Neuronal stem cell (in vitro differentiated cells): ENCODE data around the gene SNAPC3.

Source experiments
- DNase-seq: peaks from one replicate; pipeline ENCODE4 v3.0.0-alpha.2; 2013; ENCODE audit warnings: low spot score
- H2AFZ ChIP-seq: one replicate; pipeline ENCODE4 v1.6.1; 2013; ENCODE audit warnings: mild to moderate bottlenecking, low read length, inconsistent platforms
- H2AK5ac ChIP-seq: 2 replicates; pipeline ENCODE4 v1.6.1; 2013; ENCODE audit warnings: low read depth, mild to moderate bottlenecking, inconsistent platforms, low read length, moderate library complexity, mixed read lengths
- H2BK120ac ChIP-seq: 2 replicates; pipeline ENCODE4 v1.6.1; 2013; ENCODE audit warnings: low read depth, mild to moderate bottlenecking, inconsistent platforms, low read length, moderate library complexity, mixed read lengths
- H2BK12ac ChIP-seq: one replicate; pipeline ENCODE4 v1.6.1; 2013; ENCODE audit warnings: low read length, inconsistent platforms
- H2BK15ac ChIP-seq: 2 replicates; pipeline ENCODE4 v1.6.1; 2013; ENCODE audit warnings: mild to moderate bottlenecking, low read length, inconsistent platforms, mixed read lengths
- H2BK5ac ChIP-seq: one replicate; pipeline ENCODE4 v1.6.1; 2013; ENCODE audit warnings: inconsistent platforms, mild to moderate bottlenecking, low read length, moderate library complexity
- H3K14ac ChIP-seq: one replicate; pipeline ENCODE4 v1.6.1; 2013; ENCODE audit warnings: low read length, inconsistent platforms
- H3K18ac ChIP-seq: 2 replicates; pipeline ENCODE4 v1.6.1; 2013; ENCODE audit warnings: low read length, inconsistent platforms
- H3K23ac ChIP-seq: 2 replicates; pipeline ENCODE4 v1.6.1; 2013; ENCODE audit warnings: low read depth, mild to moderate bottlenecking, mixed read lengths, low read length, inconsistent platforms; ENCODE audit not compliant: poor library complexity
- H3K27ac ChIP-seq: replicated peaks from 3 replicates; pipeline ENCODE4 v1.5.1; 2013; ENCODE audit warnings: low read length, inconsistent platforms
- H3K27me3 ChIP-seq, 3 experiments: 2 replicates each; pipeline ENCODE4 v1.6.1; 2013; ENCODE audit warnings: low read length in 3 of 3, mild to moderate bottlenecking in 2 of 3, inconsistent platforms in 1 of 3, low read depth in 1 of 3, mixed read lengths in 1 of 3, moderate library complexity in 1 of 3; ENCODE audit not compliant: control insufficient read depth in 3 of 3, insufficient read depth in 3 of 3
- H3K36me3 ChIP-seq, 2 donors: replicated peaks in 1 of 2; 2 replicates each; pipeline ENCODE4 v1.6.1; 2013; ENCODE audit warnings: low read length in 2 of 2; ENCODE audit not compliant: control insufficient read depth in 2 of 2, insufficient read depth in 2 of 2
- H3K4ac ChIP-seq: 2 replicates; pipeline ENCODE4 v1.6.1; 2013; ENCODE audit warnings: inconsistent platforms, mild to moderate bottlenecking, low read length, moderate library complexity
- H3K4me1 ChIP-seq, 2 donors: 1 replicate in 1 of 2; 2 replicates in 1 of 2; pipeline ENCODE4 v1.6.1; 2013; ENCODE audit warnings: low read length in 2 of 2, low read depth in 1 of 2; ENCODE audit not compliant: control insufficient read depth in 2 of 2, insufficient read depth in 1 of 2
- H3K4me2 ChIP-seq: one replicate; pipeline ENCODE4 v1.6.1; 2013; ENCODE audit warnings: mild to moderate bottlenecking, low read length, inconsistent platforms; ENCODE audit not compliant: insufficient read depth, poor library complexity, severe bottlenecking
- H3K4me3 ChIP-seq, 2 donors: 2 replicates each; pipeline ENCODE4 v1.5.1; 2013; ENCODE audit warnings: low read length in 2 of 2, mild to moderate bottlenecking in 2 of 2, inconsistent platforms in 1 of 2, moderate library complexity in 1 of 2
- H3K79me1 ChIP-seq: one replicate; pipeline ENCODE4 v1.6.1; 2013; ENCODE audit warnings: low read depth, mild to moderate bottlenecking, inconsistent platforms, low read length, moderate library complexity
- H3K9ac ChIP-seq: one replicate; pipeline ENCODE4 v1.6.1; 2013; ENCODE audit warnings: mild to moderate bottlenecking, low read depth, low read length, inconsistent platforms; ENCODE audit not compliant: poor library complexity
- H3K9me3 ChIP-seq, 2 donors: replicated peaks in 1 of 2; 2 replicates each; pipeline versions ENCODE3 to v1.6.1; 2013; ENCODE audit warnings: low read length in 2 of 2, mild to moderate bottlenecking in 2 of 2, inconsistent platforms in 1 of 2, low read depth in 1 of 2, mixed read lengths in 1 of 2, moderate library complexity in 1 of 2; ENCODE audit not compliant: control insufficient read depth in 2 of 2, insufficient read depth in 1 of 2
- H4K8ac ChIP-seq: one replicate; pipeline ENCODE4 v1.6.1; 2013; ENCODE audit warnings: low read depth, mild to moderate bottlenecking, inconsistent platforms, low read length, moderate library complexity
- H4K91ac ChIP-seq: one replicate; pipeline ENCODE4 v1.6.1; 2013; ENCODE audit warnings: low read length, low read depth, mild to moderate bottlenecking, inconsistent platforms; ENCODE audit not compliant: poor library complexity
- WGBS, 2 donors: extraction: QIAGEN DNeasy Blood & Tissue Kit; methylation state at CpG; one replicate each; pipeline ENCODE4 v1.1.7; 2013; ENCODE audit warnings: missing lambda C conversion rate in 2 of 2, mixed read lengths in 1 of 2; ENCODE audit not compliant: insufficient read length in 2 of 2, insufficient replicate concordance in 1 of 2; ENCODE audit errors: extremely low coverage in 2 of 2; 5-methylcytosine and 5-hydroxymethylcytosine counted together

The SNAPC3 gene

DNA sequence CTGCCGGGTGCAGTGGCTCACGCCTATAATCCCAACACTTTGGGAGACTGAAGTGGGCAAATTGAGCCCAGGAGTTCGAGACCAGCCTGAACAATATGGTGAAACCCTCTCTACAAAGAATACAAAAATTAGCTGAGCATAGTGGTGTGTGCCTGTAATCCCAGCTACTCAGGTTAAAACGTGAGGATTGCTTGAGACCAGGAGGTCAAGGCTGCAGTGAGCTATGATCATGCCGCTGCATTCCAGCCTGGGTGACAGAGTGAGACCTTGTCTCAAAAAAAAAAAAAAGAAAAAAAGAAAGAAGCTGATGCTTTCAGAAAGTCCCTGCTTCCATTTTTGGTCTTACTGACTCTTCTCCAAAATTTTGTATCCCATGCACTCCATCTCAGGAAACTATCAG lies 31.3 kb downstream of the SNAPC3 start:
- no peak overlapping the region for H2AFZ ChIP-seq
- no peak overlapping the region for H3K27ac ChIP-seq
- H4K8ac ChIP-seq, result peak overlapping the region; percentile 82
- peaks cover 5 to 96% of the 10 kb centered on the region in 2 donors for H3K36me3 ChIP-seq
- H2BK12ac ChIP-seq, result no peak overlapping the region
- H3K4me2 ChIP-seq, result no peak overlapping the region
- no peak overlapping the region for H3K14ac ChIP-seq
- H3K9ac ChIP-seq, result no peak overlapping the region
- no peaks in the 10 kb centered on the region for H3K27me3 ChIP-seq
- no peak overlapping the region for H2BK120ac ChIP-seq
- H3K4me1 ChIP-seq, result no peaks in the 10 kb centered on the region
- no peaks in the 10 kb centered on the region for H3K9me3 ChIP-seq
- DNase-seq, result no peak
- H2AK5ac ChIP-seq, result no peak overlapping the region
- H3K79me1 ChIP-seq, result no peaks in the 10 kb centered on the region
- no peak overlapping the region for H3K18ac ChIP-seq
- no peak overlapping the region for H2BK5ac ChIP-seq
- no CpG with 5 or more reads among the region's 5 CpGs for WGBS, 2 donors
- H4K91ac ChIP-seq, result no peak overlapping the region
- H3K4me3 ChIP-seq, result no peak overlapping the region
- no peak overlapping the region for H3K23ac ChIP-seq
- no peak overlapping the region for H2BK15ac ChIP-seq
- H3K4ac ChIP-seq, result no peak overlapping the region

DNA sequence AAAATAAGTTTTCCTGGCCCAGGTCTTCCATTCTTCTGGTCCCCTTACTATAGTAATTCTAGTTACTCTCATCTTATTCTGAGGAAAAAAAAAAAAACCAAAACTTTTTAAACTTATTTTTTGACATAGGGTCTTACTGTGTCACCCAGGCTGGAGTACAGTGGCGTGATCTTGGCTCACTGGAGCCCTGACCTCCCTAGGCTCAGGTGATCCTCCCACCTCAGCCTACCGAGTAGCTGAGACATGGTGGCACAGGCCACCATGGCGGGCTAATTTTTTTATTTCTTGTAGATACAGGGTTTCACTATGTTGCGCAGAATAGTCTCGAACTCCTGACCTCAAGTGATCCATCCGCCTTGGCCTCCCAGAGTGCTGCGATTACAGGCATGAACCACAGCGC lies 38.4 kb downstream of the SNAPC3 start:
- Histone ChIP-seq H2BK5ac (no peak overlapping the region), H3K36me3 (peaks cover 2 to 98% of the 10 kb centered on the region in 2 donors), H3K4me3 (no peak overlapping the region), H3K9ac (no peak overlapping the region), H3K4ac (no peak overlapping the region), H2BK15ac (no peak overlapping the region), H4K8ac (no peak overlapping the region), H2BK120ac (no peak overlapping the region), H3K27ac (no peak overlapping the region), H3K14ac (no peak overlapping the region), H2BK12ac (no peak overlapping the region), H3K18ac (no peak overlapping the region), H2AK5ac (no peak overlapping the region), H3K4me1 (no peaks in the 10 kb centered on the region), H3K23ac (no peak overlapping the region), H4K91ac (no peak overlapping the region), H3K79me1 (no peaks in the 10 kb centered on the region), H3K4me2 (no peak overlapping the region), H3K9me3 (peaks cover 0 to 3% of the 10 kb centered on the region in 2 donors), H2AFZ (no peak overlapping the region), H3K27me3 (no peaks in the 10 kb centered on the region)
- no CpG with 5 or more reads among the region's 8 CpGs for WGBS, 2 donors
- no peak for DNase-seq

DNA sequence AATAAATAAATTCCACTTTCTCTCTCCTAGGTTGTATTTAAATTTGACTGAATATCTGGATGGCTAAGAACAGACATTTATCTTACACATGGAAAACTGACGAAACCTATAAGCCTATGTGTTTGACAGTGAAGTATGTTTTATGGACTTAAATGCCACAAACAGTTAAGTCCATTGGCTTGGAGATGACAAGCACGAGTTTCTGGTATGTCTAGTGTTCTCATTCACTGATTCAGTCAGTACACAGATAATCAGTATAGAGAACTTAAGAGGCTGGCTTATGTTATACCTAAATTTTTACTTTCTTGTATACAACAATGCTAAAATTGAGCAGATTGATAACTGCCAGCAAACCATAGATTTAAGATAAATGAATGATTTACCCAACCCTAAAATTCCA lies 38.9 kb downstream of the SNAPC3 start:
- H3K27ac ChIP-seq, result no peak overlapping the region
- H3K4ac ChIP-seq, result no peak overlapping the region
- no peak for DNase-seq
- H2BK12ac ChIP-seq, result no peak overlapping the region
- no peak overlapping the region for H3K18ac ChIP-seq
- H2BK5ac ChIP-seq, result no peak overlapping the region
- no peak overlapping the region for H2BK120ac ChIP-seq
- peaks cover 0 to 3% of the 10 kb centered on the region in 2 donors for H3K9me3 ChIP-seq
- no peak overlapping the region for H3K9ac ChIP-seq
- H3K4me3 ChIP-seq, result no peak overlapping the region
- no peaks in the 10 kb centered on the region for H3K4me1 ChIP-seq
- H2BK15ac ChIP-seq, result no peak overlapping the region
- no peak overlapping the region for H2AK5ac ChIP-seq
- no peak overlapping the region for H4K8ac ChIP-seq
- no peak overlapping the region for H3K23ac ChIP-seq
- no CpG with 5 or more reads among the region's 2 CpGs for WGBS, 2 donors
- no peak overlapping the region for H3K4me2 ChIP-seq
- no peak overlapping the region for H4K91ac ChIP-seq
- H2AFZ ChIP-seq, result no peak overlapping the region
- H3K36me3 ChIP-seq, result peaks cover 2 to 98% of the 10 kb centered on the region in 2 donors
- no peaks in the 10 kb centered on the region for H3K79me1 ChIP-seq
- H3K27me3 ChIP-seq, result no peaks in the 10 kb centered on the region
- no peak overlapping the region for H3K14ac ChIP-seq

DNA sequence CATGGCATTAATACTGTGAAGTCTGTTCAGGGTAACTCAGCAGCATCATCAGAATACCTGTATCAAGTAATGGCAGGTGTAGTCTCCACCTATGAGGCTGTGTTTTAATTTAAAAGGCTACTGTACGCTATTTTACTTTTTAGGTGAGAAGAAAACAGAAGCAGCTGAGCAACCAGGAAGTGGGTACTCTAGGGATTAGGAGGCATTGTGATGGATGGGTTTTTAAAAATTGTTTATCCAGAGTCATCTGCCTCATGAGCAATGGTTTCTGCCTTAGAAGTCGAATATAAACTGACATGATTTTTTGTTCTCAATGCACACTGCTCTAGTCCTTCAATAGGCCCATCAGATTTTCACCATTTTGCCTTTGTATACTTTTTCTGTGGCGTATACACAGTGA lies 45.5 kb downstream of the SNAPC3 start:
- Histone ChIP-seq H4K8ac (no peak overlapping the region), H2BK120ac (no peak overlapping the region), H3K36me3 (peaks cover 8 to 98% of the 10 kb centered on the region in 2 donors), H3K14ac (no peak overlapping the region), H2BK15ac (no peak overlapping the region), H3K4me3 (no peak overlapping the region), H2AK5ac (no peak overlapping the region), H3K4me2 (no peak overlapping the region), H3K18ac (no peak overlapping the region), H3K27me3 (no peaks in the 10 kb centered on the region), H2BK5ac (no peak overlapping the region), H3K9me3 (peaks cover 0 to 3% of the 10 kb centered on the region in 2 donors), H3K23ac (no peak overlapping the region), H3K4ac (no peak overlapping the region), H3K79me1 (no peaks in the 10 kb centered on the region), H3K9ac (no peak overlapping the region), H3K4me1 (no peaks in the 10 kb centered on the region), H2AFZ (no peak overlapping the region), H3K27ac (no peak overlapping the region), H2BK12ac (no peak overlapping the region), H4K91ac (no peak overlapping the region)
- no peak for DNase-seq
- WGBS, 2 donors, result no CpG with 5 or more reads among the region's 3 CpGs
